GM12878 (cell line): Measurements from ENCODE around the gene GLS. TPM values are rescaled to one million over a fixed set of nuclear protein-coding genes. Genes with fewer than 3 reads are reported as not detected.

Experiments
- ATAC-seq: fragments of 200-7000 bp; cut with Tn5 transposase; 3 replicates; pipeline ENCODE4 v1.9.1; 2020; ENCODE audit warnings: mild to moderate bottlenecking, moderate library complexity
- BruUV-seq: library from RNA; stranded (reverse); fragments of 400-500 nt; replicated peaks from 2 replicates; lab custom pipeline; 2021; lab: Mats Ljungman, UMichigan
- CTCF ChIA-PET: fragments of 300-600 bp; sonication (Branson Sonifier 250); formaldehyde crosslinking; extraction: SDS; loops from one replicate; lab custom pipeline; 2021; ENCODE audit warnings: inconsistent platforms; lab: Yijun Ruan, JAX
- POLR2A ChIA-PET: fragments of 350-600 bp; formaldehyde crosslinking; extraction: SDS; loops from one replicate; lab custom pipeline; 2021; ENCODE audit warnings: inconsistent platforms; lab: Charles Lee
- RAD21 ChIA-PET: fragments of 300-600 bp; sonication (Branson Sonifier 250); formaldehyde crosslinking; loops from one replicate; lab custom pipeline; 2023; ENCODE audit warnings: antibody characterized with exemption; ENCODE audit not compliant: unreplicated experiment; lab: Charles Lee
- SMC1A ChIA-PET: fragments of 300-600 bp; sonication (Branson Sonifier 250); formaldehyde crosslinking; loops from one replicate; lab custom pipeline; 2023; ENCODE audit not compliant: unreplicated experiment, uncharacterized antibody; lab: Charles Lee
- DNase-seq: peaks from one replicate; pipeline ENCODE4 v3.0.0-alpha.2; 2011; ENCODE audit warnings: low read depth, low spot score
- FAIRE-seq: peaks from 3 replicates; lab custom pipeline; 2011; peaks lifted over from hg19 to GRCh38; lab: Jason Lieb, UNC
- H2AFZ ChIP-seq: 2 replicates; pipeline ENCODE4 v1.6.0; 2011; ENCODE audit warnings: low read depth, low read length, control low read depth; ENCODE audit not compliant: control insufficient read depth
- H3K27ac ChIP-seq: 2 replicates; pipeline ENCODE4 v1.5.1; 2011; ENCODE audit warnings: control low read depth; ENCODE audit not compliant: control insufficient read depth, insufficient read depth
- H3K27me3 ChIP-seq, 2 experiments: replicated peaks in 1 of 2; 2 replicates each; pipeline versions ENCODE4 v1.6.0 to v1.6.1; 2011; ENCODE audit warnings: low read length in 1 of 2; ENCODE audit not compliant: control insufficient read depth in 2 of 2, insufficient read depth in 2 of 2
- H3K36me3 ChIP-seq, 2 experiments: 2 replicates each; pipeline ENCODE4 v1.5.1; 2011; ENCODE audit warnings: low read length in 1 of 2; ENCODE audit not compliant: control insufficient read depth in 2 of 2, insufficient read depth in 2 of 2
- H3K4me1 ChIP-seq: 2 replicates; pipeline ENCODE4 v1.6.1; 2011; ENCODE audit warnings: mild to moderate bottlenecking, low read length, moderate library complexity, mixed read lengths; ENCODE audit not compliant: control insufficient read depth, insufficient read depth
- H3K4me2 ChIP-seq: 2 replicates; pipeline ENCODE4 v1.6.0; 2011; ENCODE audit warnings: control low read depth; ENCODE audit not compliant: control insufficient read depth, insufficient read depth
- H3K4me3 ChIP-seq: fragments of 200-600 bp; sonication (generic); 2 replicates; pipeline ENCODE4 v1.5.1; 2016
- H3K79me2 ChIP-seq: 2 replicates; pipeline ENCODE4 v1.6.0; 2011; ENCODE audit warnings: low read length; ENCODE audit not compliant: control insufficient read depth, insufficient read depth
- H3K9ac ChIP-seq: 2 replicates; pipeline ENCODE4 v1.8.0; 2011; ENCODE audit warnings: low read length, control low read depth, mixed read lengths; ENCODE audit not compliant: control insufficient read depth, insufficient read depth
- H3K9me3 ChIP-seq: replicated peaks from 3 replicates; pipeline ENCODE4 v1.5.1; 2011; ENCODE audit warnings: mild to moderate bottlenecking, low read length; ENCODE audit not compliant: control insufficient read depth, insufficient read depth
- H4K20me1 ChIP-seq: 2 replicates; pipeline ENCODE4 v1.6.0; 2011; ENCODE audit not compliant: control insufficient read depth, insufficient read depth
- MYB ChIP-seq: fragments of 150-350 bp; IDR thresholded peaks from 2 replicates; pipeline ENCODE4 v1.6.1; 2014; ENCODE audit warnings: mild to moderate bottlenecking, low read depth, low read length, borderline replicate concordance
- NRF1 ChIP-seq: conservative IDR thresholded peaks from 2 replicates; pipeline ENCODE4 v1.6.1; 2011; ENCODE audit warnings: mild to moderate bottlenecking, low read depth, low read length, improper control_type of control experiment
- POLR2AphosphoS5 ChIP-seq: IDR thresholded peaks from 2 replicates; pipeline ENCODE4 v1.6.1; 2011; ENCODE audit warnings: mild to moderate bottlenecking, low read length, inconsistent platforms
- ZNF274 ChIP-seq: IDR thresholded peaks from one replicate; pipeline ENCODE4 v1.8.0; 2011; ENCODE audit not compliant: insufficient read length, insufficient read depth
- ZNF384 ChIP-seq: IDR thresholded peaks from 2 replicates; pipeline ENCODE4 v1.6.1; 2012; ENCODE audit warnings: low read depth, mild to moderate bottlenecking, low read length, improper control_type of control experiment, borderline replicate concordance
- WGBS: methylation state at CpG from one replicate; pipeline ENCODE4 v1.1.6; 2016; ENCODE audit warnings: low lambda C conversion rate; ENCODE audit not compliant: insufficient replicate concordance, insufficient coverage; ENCODE audit errors: missing lambda C conversion rate; 5-methylcytosine and 5-hydroxymethylcytosine counted together
- in situ Hi-C: fragments of 300-500 bp; cut with MboI; formaldehyde crosslinking; loops from 9 replicates; pipeline ENCODE4 v1.14.3; 2018; ENCODE audit warnings: mixed read lengths
- intact Hi-C: fragments of 100-400 bp; cut with micrococcal nuclease; formaldehyde crosslinking; loops from one replicate; pipeline ENCODE4 v1.14.2; 2022; ENCODE audit not compliant: unreplicated experiment
- polyA plus RNA-seq, 11 experiments: library from polyadenylated mRNA; depleted of rRNA in 4 of 11; unstranded in 6 of 11; stranded (reverse) in 5 of 11; fragments of >200 nt; fragmentation: Nextera tagmentation in 4 of 11; fragmentation: Illumina TruSeq in 1 of 11; extraction: Ambion mirVana in 4 of 11; extraction: Trizol in 1 of 11; gene quantifications; 1 replicate in 1 of 11; 2 replicates in 10 of 11; pipeline versions ENCODE4 v1.2.1 to v1.2.3, GENCODE V29; 2011 to 2016; ENCODE audit warnings: inconsistent platforms in 2 of 11, missing spikeins in 2 of 11, low read depth in 1 of 11
- total RNA-seq, 4 experiments: library from RNA; depleted of rRNA in 3 of 4; stranded (reverse); fragments of >200 nt in 3 of 4; fragmentation: Illumina TruSeq in 1 of 4; extraction: Trizol in 1 of 4; gene quantifications; 2 replicates each; pipeline versions ENCODE4 v1.2.1 to v1.2.3, GENCODE V29; 2013 to 2021
- TF ChIP-seq, protein P1 (sequence below): fragments of 450-650 bp; formaldehyde crosslinking; IDR thresholded peaks from 2 replicates; pipeline ENCODE4 v1.4.0; 2020; ENCODE audit warnings: mild to moderate bottlenecking, moderate library complexity

The GLS gene
- total and polyA plus RNA-seq, 10 of the 15 experiments (the other 5 are each of a cell fraction or from before 2014, with no cell fraction given) = 15.7 to 145 (median 70.8) TPM

DNA sequence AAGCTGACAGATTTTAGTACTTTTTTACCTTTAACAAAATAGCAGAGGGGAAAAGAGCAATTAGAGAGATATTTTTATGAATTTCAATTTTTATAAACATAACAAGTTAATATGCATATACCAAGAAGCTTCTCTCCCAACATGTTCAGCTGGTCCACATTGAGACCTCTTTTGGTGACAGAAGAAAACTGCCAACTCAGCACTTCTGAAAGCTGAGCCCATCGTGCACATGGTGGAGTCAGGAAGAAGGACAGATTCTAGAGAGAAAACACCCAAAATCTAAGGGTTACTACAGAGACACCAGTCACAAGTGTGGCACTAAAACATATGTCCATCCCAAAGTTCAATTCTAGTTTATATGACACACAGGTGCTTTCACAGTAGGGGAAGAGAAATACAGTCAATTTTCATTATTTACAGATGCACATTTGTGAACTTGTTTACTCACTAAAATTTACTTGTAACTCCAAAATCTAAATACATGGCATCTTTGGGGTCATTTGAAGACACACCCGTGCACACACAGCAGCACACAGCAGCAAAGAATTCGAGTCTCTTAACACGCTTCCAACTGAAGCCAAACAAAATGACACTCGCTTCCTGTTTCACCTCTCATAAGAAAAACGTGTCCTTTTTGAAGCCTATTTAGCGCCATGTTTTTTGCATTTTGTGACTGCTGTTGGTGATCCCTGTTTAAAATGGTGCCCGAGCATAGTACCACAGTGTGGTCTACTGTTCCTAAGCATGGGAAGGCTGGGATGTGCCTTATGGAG is 101.8 kb downstream of the GLS start:
- Histone ChIP-seq H3K36me3 (peaks cover 55 to 92% of the 10 kb centered on the region in 2 experiments), H3K9ac (no peak overlapping the region), H3K4me1 (no peaks in the 10 kb centered on the region), H4K20me1 (peaks cover 15% of the 10 kb centered on the region), H2AFZ (no peak overlapping the region), H3K27me3 (no peaks in the 10 kb centered on the region), H3K9me3 (no peaks in the 10 kb centered on the region), H3K4me2 (no peak overlapping the region), H3K79me2 (no peaks in the 10 kb centered on the region; the same call in 1 of the 2 replicates), H3K4me3 (no peak overlapping the region), H3K27ac (no peak overlapping the region)
- in situ Hi-C loops (no loop called here), intact Hi-C loops (no loop called here)
- FAIRE-seq (no peak), DNase-seq (no peak), ATAC-seq (no peak)
- ChIA-PET RAD21 (interaction anchor here (0.9 to 1.0 kb wide), 2 partner anchors 35 to 47 kb away, joined by 3 read pairs; no protein-coding TSS in a partner anchor), CTCF (interaction anchor here (0.6 to 1.9 kb wide), 6 partner anchors 11 to 47 kb away, joined by 3 to 5 read pairs (median 4); no protein-coding TSS in a partner anchor), POLR2A (interaction anchor here (1.4 kb wide), 1 partner anchor 10 kb away, joined by 3 read pairs; no protein-coding TSS in a partner anchor), SMC1A (interaction anchor here (1.0 to 1.5 kb wide), 5 partner anchors 9 to 31 kb away, joined by 3 to 8 read pairs (median 3); no protein-coding TSS in a partner anchor)
- 78% methylated on average over 8 of the region's 8 CpGs for WGBS
- TF ChIP-seq POLR2AphosphoS5 (peak; percentile 72; the same call in 1 of the 2 replicates), MYB (no peak), NRF1 (no peak), ZNF384 (no peak), ZNF274 (no peak)
- TF ChIP-seq, protein P1, sequence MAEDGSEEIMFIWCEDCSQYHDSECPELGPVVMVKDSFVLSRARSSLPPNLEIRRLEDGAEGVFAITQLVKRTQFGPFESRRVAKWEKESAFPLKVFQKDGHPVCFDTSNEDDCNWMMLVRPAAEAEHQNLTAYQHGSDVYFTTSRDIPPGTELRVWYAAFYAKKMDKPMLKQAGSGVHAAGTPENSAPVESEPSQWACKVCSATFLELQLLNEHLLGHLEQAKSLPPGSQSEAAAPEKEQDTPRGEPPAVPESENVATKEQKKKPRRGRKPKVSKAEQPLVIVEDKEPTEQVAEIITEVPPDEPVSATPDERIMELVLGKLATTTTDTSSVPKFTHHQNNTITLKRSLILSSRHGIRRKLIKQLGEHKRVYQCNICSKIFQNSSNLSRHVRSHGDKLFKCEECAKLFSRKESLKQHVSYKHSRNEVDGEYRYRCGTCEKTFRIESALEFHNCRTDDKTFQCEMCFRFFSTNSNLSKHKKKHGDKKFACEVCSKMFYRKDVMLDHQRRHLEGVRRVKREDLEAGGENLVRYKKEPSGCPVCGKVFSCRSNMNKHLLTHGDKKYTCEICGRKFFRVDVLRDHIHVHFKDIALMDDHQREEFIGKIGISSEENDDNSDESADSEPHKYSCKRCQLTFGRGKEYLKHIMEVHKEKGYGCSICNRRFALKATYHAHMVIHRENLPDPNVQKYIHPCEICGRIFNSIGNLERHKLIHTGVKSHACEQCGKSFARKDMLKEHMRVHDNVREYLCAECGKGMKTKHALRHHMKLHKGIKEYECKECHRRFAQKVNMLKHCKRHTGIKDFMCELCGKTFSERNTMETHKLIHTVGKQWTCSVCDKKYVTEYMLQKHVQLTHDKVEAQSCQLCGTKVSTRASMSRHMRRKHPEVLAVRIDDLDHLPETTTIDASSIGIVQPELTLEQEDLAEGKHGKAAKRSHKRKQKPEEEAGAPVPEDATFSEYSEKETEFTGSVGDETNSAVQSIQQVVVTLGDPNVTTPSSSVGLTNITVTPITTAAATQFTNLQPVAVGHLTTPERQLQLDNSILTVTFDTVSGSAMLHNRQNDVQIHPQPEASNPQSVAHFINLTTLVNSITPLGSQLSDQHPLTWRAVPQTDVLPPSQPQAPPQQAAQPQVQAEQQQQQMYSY (CRISPR knock-in tag) = no peak
- BruUV-seq = no TSS peak
